ENCODE measurements around the gene FANCL. TPM values are rescaled to one million over a fixed set of nuclear protein-coding genes. Genes with fewer than 3 reads are reported as not detected.
"Not testable (repeated sequence)": the region's sequence is repeated elsewhere in the genome, so short reads cannot be mapped to it uniquely, and the experiment has no call there.

FANCL gene
- total RNA-seq, 2 experiments from 2014 or later: 16.6 to 19.7 TPM

- ATAC-seq: no peak
- no peak for DNase-seq
- Mint-ChIP-seq H3K36me3 (ENCODE audit: low read depth) (peaks cover 15% of the 10 kb centered on the region), H3K27ac (no peak overlapping the region), H3K27me3 (no peaks in the 10 kb centered on the region), H3K4me3 (no peak overlapping the region), H3K4me1 (no peaks in the 10 kb centered on the region), H3K9me3 (ENCODE audit: low read depth) (no peaks in the 10 kb centered on the region)
- intact Hi-C loops (cut with DNase I, micrococcal nuclease): no loop called here
- ChIA-PET CTCF (interaction anchor here (0.7 kb wide), 1 partner anchor 129 kb away, joined by 3 read pairs; no protein-coding TSS in a partner anchor), POLR2A (no interaction called here)
These were observed 102.6 kb downstream of the FANCL start for GRCh38 chr2:58138396-58139030.

GRCh38 chr2:58137856-58138255 is 103.3 kb downstream of the FANCL start:
- H3K36me3 Mint-ChIP-seq (ENCODE audit: low read depth): peaks cover 15% of the 10 kb centered on the region
- intact Hi-C loops (cut with DNase I, micrococcal nuclease): no loop called here
- no peak overlapping the region for H3K4me3 Mint-ChIP-seq
- POLR2A ChIA-PET: no interaction called here
- no peaks in the 10 kb centered on the region for H3K4me1 Mint-ChIP-seq
- H3K9me3 Mint-ChIP-seq (ENCODE audit: low read depth): no peaks in the 10 kb centered on the region
- H3K27me3 Mint-ChIP-seq: no peaks in the 10 kb centered on the region
- no peak for ATAC-seq
- H3K27ac Mint-ChIP-seq: no peak overlapping the region
- CTCF ChIA-PET: no interaction called here
- DNase-seq: no peak

DNA sequence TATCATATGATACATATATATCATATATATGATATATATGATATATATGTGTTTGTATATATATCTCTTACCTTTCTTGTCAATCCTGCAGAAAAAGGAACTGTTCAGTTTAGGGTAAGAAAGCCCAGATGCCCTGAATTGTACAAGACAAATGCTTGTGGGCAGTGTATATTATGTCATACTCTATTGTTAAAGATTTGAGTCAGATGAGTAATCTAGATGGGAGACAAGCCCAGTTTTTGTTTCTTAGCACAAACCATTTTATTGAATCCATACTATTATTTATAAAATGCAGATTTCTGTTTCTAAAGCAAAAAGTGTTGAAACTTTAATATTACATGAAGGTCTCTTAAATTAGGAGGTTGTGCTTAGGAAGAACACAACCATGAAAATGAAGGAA is 103.9 kb downstream of the FANCL start:
- intact Hi-C loops (cut with DNase I, micrococcal nuclease): no loop called here
- Mint-ChIP-seq H3K27me3 (no peaks in the 10 kb centered on the region), H3K4me3 (no peak overlapping the region), H3K27ac (no peak overlapping the region), H3K36me3 (ENCODE audit: low read depth) (peaks cover 17% of the 10 kb centered on the region), H3K9me3 (ENCODE audit: low read depth) (no peaks in the 10 kb centered on the region), H3K4me1 (no peaks in the 10 kb centered on the region)
- DNase-seq: no peak
- POLR2A ChIA-PET: no interaction called here
- ATAC-seq: no peak
- CTCF ChIA-PET: no interaction called here

GRCh38 chr2:58135861-58136260 is 105.3 kb downstream of the FANCL start:
- no peak overlapping the region for H3K27ac Mint-ChIP-seq
- H3K4me3 Mint-ChIP-seq: no peak overlapping the region
- DNase-seq (no peak), ATAC-seq (no peak)
- no peaks in the 10 kb centered on the region for H3K9me3 Mint-ChIP-seq (ENCODE audit: low read depth)
- intact Hi-C loops (cut with DNase I, micrococcal nuclease): no loop called here
- no peaks in the 10 kb centered on the region for H3K4me1 Mint-ChIP-seq
- POLR2A ChIA-PET: no interaction called here
- H3K27me3 Mint-ChIP-seq: no peaks in the 10 kb centered on the region
- H3K36me3 Mint-ChIP-seq (ENCODE audit: low read depth): peaks cover 20% of the 10 kb centered on the region
- CTCF ChIA-PET: no interaction called here

GRCh38 chr2:58133395-58133794 is 107.7 kb downstream of the FANCL start:
- CTCF ChIA-PET: no interaction called here

GRCh38 chr2:58131191-58132011 is 109.7 kb downstream of the FANCL start:
- DNase-seq: no peak
- no peak overlapping the region for H3K27ac Mint-ChIP-seq
- no peak overlapping the region for H3K4me3 Mint-ChIP-seq
- H3K36me3 Mint-ChIP-seq (ENCODE audit: low read depth): peaks cover 13% of the 10 kb centered on the region
- POLR2A ChIA-PET: no interaction called here
- H3K27me3 Mint-ChIP-seq: no peaks in the 10 kb centered on the region
- CTCF ChIA-PET: interaction anchor here (1.2 kb wide), 1 partner anchor 18 kb away, joined by 3 read pairs; no protein-coding TSS in a partner anchor
- H3K4me1 Mint-ChIP-seq: no peaks in the 10 kb centered on the region
- no peaks in the 10 kb centered on the region for H3K9me3 Mint-ChIP-seq (ENCODE audit: low read depth)
- ATAC-seq: no peak
- intact Hi-C loops (cut with DNase I, micrococcal nuclease): no loop called here

More at GRCh38 chr2:58133395-58133794, 107.7 kb downstream of the FANCL start:
- Mint-ChIP-seq H3K4me1 (no peaks in the 10 kb centered on the region), H3K4me3 (no peak overlapping the region), H3K9me3 (ENCODE audit: low read depth) (no peaks in the 10 kb centered on the region), H3K27ac (no peak overlapping the region), H3K27me3 (no peaks in the 10 kb centered on the region), H3K36me3 (ENCODE audit: low read depth) (peaks cover 16% of the 10 kb centered on the region)
- ATAC-seq (no peak), DNase-seq (no peak)
- POLR2A ChIA-PET: no interaction called here
- intact Hi-C loops (cut with DNase I, micrococcal nuclease): no loop called here

DNA sequence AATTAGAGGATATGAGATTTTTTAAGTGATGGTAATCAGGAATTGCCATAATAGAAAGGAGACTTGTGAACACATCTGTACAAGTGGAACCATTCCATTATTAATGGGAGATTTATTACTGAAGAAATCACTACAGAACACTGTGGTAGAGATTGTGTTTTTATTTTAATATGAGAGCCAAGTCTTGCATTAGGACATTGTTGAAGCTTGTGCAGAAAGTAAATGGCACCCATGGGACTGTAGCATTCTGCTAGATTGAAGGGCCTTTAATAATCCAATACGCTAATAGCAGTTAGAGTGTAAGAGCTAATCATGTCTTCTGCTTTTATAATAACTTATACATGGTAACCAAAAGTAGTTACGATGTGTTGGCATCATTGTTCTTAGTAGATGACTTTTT is 110.9 kb downstream of the FANCL start:
- no peak for ATAC-seq
- Mint-ChIP-seq H3K4me3 (no peak overlapping the region), H3K9me3 (ENCODE audit: low read depth) (no peaks in the 10 kb centered on the region), H3K4me1 (no peaks in the 10 kb centered on the region), H3K27me3 (no peaks in the 10 kb centered on the region), H3K27ac (no peak overlapping the region), H3K36me3 (ENCODE audit: low read depth) (peaks cover 13% of the 10 kb centered on the region)
- intact Hi-C loops (cut with DNase I, micrococcal nuclease): no loop called here
- DNase-seq: no peak
- CTCF ChIA-PET: no interaction called here
- POLR2A ChIA-PET: no interaction called here

- intact Hi-C loops (cut with DNase I, micrococcal nuclease): loop anchor here in 1 of 2 experiments (10.0 kb wide), 1 partner anchor 318 kb away; no protein-coding TSS in a partner anchor
- Mint-ChIP-seq H3K27me3 (no peaks in the 10 kb centered on the region), H3K27ac (no peak overlapping the region), H3K36me3 (ENCODE audit: low read depth) (peaks cover 11% of the 10 kb centered on the region), H3K4me3 (no peak overlapping the region), H3K9me3 (ENCODE audit: low read depth) (no peaks in the 10 kb centered on the region), H3K4me1 (no peaks in the 10 kb centered on the region)
- DNase-seq (no peak), ATAC-seq (no peak)
- ChIA-PET POLR2A (no interaction called here), CTCF (no interaction called here)
These were observed 114.0 kb downstream of the FANCL start for GRCh38 chr2:58127111-58127510.

- intact Hi-C loops (cut with DNase I, micrococcal nuclease): loop anchor here in 1 of 2 experiments (10.0 kb wide), 1 partner anchor 322 kb away; no protein-coding TSS in a partner anchor
- peaks cover 22% of the 10 kb centered on the region for H3K36me3 Mint-ChIP-seq (ENCODE audit: low read depth)
- H3K27ac Mint-ChIP-seq: no peak overlapping the region
- H3K9me3 Mint-ChIP-seq (ENCODE audit: low read depth): peaks cover 2% of the 10 kb centered on the region
- CTCF ChIA-PET: no interaction called here
- POLR2A ChIA-PET: no interaction called here
- H3K27me3 Mint-ChIP-seq: no peaks in the 10 kb centered on the region
- DNase-seq (no peak), ATAC-seq (no peak)
- H3K4me1 Mint-ChIP-seq: no peaks in the 10 kb centered on the region
- H3K4me3 Mint-ChIP-seq: no peak overlapping the region
These were observed 118.6 kb downstream of the FANCL start for GRCh38 chr2:58122540-58122939.

- intact Hi-C loops (cut with DNase I, micrococcal nuclease): loop anchor here in 1 of 2 experiments (10.0 kb wide), 1 partner anchor 323 kb away; no protein-coding TSS in a partner anchor
- Mint-ChIP-seq H3K4me1 (no peaks in the 10 kb centered on the region), H3K27ac (no peak overlapping the region), H3K4me3 (no peak overlapping the region), H3K36me3 (ENCODE audit: low read depth) (peaks cover 22% of the 10 kb centered on the region), H3K27me3 (no peaks in the 10 kb centered on the region), H3K9me3 (ENCODE audit: low read depth) (peaks cover 2% of the 10 kb centered on the region)
- POLR2A ChIA-PET: no interaction called here
- DNase-seq (no peak), ATAC-seq (peak; percentile 53)
- CTCF ChIA-PET: no interaction called here
These were observed 119.1 kb downstream of the FANCL start for GRCh38 chr2:58122040-58122439.

GRCh38 chr2:58120626-58121229 is 120.4 kb downstream of the FANCL start:
- no peaks in the 10 kb centered on the region for H3K4me1 Mint-ChIP-seq
- H3K27ac Mint-ChIP-seq: no peak overlapping the region
- POLR2A ChIA-PET: no interaction called here
- peaks cover 23% of the 10 kb centered on the region for H3K36me3 Mint-ChIP-seq (ENCODE audit: low read depth)
- no peak for DNase-seq
- ATAC-seq: peak; percentile 23
- H3K9me3 Mint-ChIP-seq (ENCODE audit: low read depth): peaks cover 2% of the 10 kb centered on the region
- intact Hi-C loops (cut with DNase I, micrococcal nuclease): loop anchor here in 1 of 2 experiments (10.0 kb wide), 1 partner anchor 324 kb away; no protein-coding TSS in a partner anchor
- CTCF ChIA-PET: interaction anchor here (1.2 kb wide), 1 partner anchor 12 kb away, joined by 3 read pairs; no protein-coding TSS in a partner anchor
- H3K4me3 Mint-ChIP-seq: no peak overlapping the region
- H3K27me3 Mint-ChIP-seq: no peaks in the 10 kb centered on the region

GRCh38 chr2:58113563-58113962 is 127.6 kb downstream of the FANCL start:
- H3K36me3 Mint-ChIP-seq (ENCODE audit: low read depth): peaks cover 11% of the 10 kb centered on the region
- H3K9me3 Mint-ChIP-seq (ENCODE audit: low read depth); H3K27me3 Mint-ChIP-seq; H3K4me3 Mint-ChIP-seq; ATAC-seq; intact Hi-C loops (cut with DNase I, micrococcal nuclease); DNase-seq; H3K27ac Mint-ChIP-seq; POLR2A ChIA-PET; H3K4me1 Mint-ChIP-seq; CTCF ChIA-PET: not testable (repeated sequence)
